Forelimb muscle (tissue), 1 donor: ENCODE results near the gene DOLPP1. TPM values are rescaled to one million over a fixed set of nuclear protein-coding genes. Genes with fewer than 3 reads are reported as not detected.
"Not testable (repeated sequence)": the region's sequence is repeated elsewhere in the genome, so short reads cannot be mapped to it uniquely, and the experiment has no call there.

Experiments
- DNase-seq: peaks from one replicate; pipeline ENCODE4 v3.0.0-alpha.2; 2013; ENCODE audit warnings: low read depth
- polyA plus RNA-seq: library from polyadenylated mRNA; unstranded; fragments of 120-200 nt; gene quantifications from one replicate; pipeline ENCODE4 v1.2.1, GENCODE V29; 2013; ENCODE audit not compliant: insufficient read length

DOLPP1 gene, protein sequence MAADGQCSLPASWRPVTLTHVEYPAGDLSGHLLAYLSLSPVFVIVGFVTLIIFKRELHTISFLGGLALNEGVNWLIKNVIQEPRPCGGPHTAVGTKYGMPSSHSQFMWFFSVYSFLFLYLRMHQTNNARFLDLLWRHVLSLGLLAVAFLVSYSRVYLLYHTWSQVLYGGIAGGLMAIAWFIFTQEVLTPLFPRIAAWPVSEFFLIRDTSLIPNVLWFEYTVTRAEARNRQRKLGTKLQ
- polyA plus RNA-seq: 7.7 TPM

DNA sequence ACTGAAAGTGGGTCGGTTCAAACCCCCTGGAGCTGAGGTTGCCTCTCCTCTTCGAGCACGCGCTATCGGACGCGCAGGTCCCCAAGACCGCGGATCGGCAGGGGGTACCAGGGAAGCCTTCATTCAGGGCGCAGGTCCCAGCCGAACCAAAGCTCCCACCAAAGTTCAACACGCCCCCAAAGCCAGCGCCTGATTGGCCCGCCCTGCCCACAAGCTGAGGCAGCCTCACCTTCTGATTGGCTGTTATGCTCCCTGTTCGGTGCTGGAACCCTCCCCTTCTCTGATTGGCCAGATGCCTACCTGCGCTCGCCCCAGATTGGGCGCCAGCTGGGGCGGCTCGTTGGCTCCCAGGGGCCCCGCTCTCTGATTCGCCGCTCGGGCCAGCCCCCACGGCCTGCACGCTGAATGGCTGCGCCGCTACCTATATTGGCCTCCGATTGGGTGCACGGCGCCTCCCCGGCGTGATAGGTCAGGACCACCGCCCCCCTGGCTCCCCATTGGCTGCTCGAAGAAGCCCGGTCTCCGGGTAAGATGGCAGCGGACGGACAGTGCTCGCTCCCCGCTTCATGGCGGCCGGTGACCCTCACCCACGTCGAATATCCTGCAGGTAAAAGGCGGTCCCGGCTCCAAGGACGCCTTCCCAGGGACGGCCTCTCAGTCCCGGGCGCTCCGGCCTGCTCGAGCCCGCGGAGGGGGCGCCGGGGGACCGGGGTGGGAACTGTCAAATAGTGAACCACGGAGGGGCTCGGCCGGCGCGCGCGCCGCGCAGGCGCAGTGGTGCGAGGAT lies at the start of gene DOLPP1:
Gene DOLPP1, plus strand, starts transcription at position 511 of the 787 bp plus-strand sequence. Its CDS starts 21 bp downstream, at position 532.
- DNase-seq: peak; percentile 89

- DNase-seq: no peak
These were observed 49.4 kb upstream of the DOLPP1 start for GRCh38 chr9:129031514-129031913.

DNA sequence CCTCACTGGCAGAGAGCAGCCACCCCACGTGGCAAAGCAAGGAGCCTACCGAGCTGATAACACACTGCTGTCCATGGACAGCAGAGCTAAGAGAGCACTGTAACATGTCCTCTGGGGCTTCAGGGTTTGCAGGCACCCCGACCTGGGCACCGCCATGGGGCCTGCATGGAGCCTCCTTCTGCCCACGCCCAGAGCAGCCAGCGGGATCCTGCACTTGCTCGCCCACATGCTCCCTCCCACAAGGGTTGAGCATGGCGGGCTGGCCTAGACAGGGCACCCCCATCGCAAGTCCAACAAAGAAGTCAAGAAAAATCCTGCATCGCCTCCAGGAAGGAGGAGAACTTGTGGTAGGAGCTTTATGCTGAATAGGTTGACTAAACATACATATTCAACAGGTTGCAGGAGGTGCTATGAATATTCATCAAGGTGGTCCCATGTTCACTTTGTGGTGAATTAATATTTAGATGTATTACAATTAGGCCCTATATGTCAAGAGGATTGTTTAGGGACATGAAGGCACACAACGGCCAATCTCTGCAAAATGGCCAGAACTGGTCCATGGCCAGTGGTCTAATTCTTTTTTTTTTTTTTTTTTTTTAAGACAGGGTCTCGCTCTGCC lies 48.3 kb upstream of the DOLPP1 start:
- no peak for DNase-seq

- DNase-seq: no peak
These were observed 47.7 kb upstream of the DOLPP1 start for GRCh38 chr9:129033216-129033615.

DNA sequence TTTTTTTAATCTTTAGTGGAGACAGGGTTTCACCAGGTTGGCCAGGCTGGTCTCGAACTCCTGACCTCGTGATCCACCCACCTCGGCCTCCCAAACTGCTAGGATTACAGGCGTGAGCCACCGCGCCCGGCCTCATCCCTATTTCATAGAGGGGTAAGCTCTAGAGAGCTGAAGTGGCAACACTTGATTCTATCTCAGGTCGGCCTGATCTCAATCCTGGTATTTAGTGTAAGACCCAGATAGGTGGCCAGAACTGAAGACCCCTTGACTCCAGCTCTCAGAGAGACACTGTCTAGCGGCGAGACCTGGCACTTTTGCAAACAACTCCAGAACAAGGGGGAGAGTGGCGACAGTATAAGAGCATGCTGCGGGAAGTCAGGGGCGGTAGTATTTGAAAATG lies 45.1 kb upstream of the DOLPP1 start:
- not testable (repeated sequence) for DNase-seq

GRCh38 chr9:129036241-129036922 lies 44.5 kb upstream of the DOLPP1 start, which contains the start of gene MIGA2:
MIGA2 (plus strand) TSS chr9:129036626; CDS start chr9:129040595, 3,969 bp downstream.
- DNase-seq: peak; percentile 98

GRCh38 chr9:129036923-129037766 lies 43.8 kb upstream of the DOLPP1 start:
- no peak for DNase-seq

DNA sequence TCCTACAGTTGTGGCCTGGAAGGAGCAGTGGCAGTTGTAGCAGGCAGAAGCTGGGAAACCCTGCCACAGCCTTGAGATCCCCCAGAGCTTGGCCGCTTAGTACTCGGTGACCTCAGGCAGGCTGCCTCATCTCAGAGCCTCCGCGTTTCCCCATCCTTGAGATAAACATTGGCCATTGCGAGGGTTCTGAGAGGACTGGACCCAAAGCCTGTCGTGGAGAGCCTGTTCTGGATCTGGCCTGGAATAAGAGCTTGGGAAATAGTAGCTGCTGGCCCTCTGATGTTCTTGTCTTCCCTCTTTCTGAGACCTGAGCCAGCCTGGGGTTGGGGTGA lies 43.2 kb upstream of the DOLPP1 start:
- DNase-seq: no peak

DNA sequence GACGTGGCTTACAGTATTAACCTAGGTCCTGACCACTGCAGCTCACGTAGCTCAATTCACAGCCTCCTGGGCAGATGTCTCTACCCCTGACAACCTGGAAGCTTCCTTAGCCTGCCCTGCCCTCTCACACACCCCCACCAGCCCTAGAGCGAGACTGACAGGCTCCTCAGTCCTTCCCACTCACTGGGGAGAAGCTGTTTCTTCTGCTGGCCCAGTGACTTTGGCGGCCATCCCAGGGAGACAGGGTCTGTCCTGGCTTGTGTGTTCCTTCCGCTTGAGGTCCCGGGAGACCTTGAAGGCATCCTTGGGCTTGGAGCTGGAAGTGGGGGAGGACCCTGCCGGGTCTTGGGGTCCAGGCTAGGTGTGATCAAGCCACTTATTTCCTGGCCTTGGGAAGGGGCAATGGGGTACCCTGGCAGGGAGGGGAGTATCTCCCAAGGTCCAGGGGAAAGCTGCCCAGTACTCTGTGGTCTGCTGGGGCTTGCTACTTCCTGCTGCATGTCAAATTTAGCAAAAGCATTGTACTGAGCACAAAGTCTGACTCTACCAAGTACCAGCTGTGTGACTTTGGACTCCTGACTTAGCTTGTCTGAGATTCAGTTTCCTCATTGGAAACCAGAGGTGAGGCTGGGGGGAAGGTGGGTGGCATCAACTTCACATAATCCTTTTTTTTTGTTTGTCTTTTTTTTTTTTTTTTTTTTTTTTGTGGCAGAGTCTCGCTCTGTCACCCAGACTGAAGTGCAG lies 42.6 kb upstream of the DOLPP1 start:
- no peak for DNase-seq

- DNase-seq: no peak
These were observed 40.7 kb upstream of the DOLPP1 start for GRCh38 chr9:129040113-129040643.

DNA sequence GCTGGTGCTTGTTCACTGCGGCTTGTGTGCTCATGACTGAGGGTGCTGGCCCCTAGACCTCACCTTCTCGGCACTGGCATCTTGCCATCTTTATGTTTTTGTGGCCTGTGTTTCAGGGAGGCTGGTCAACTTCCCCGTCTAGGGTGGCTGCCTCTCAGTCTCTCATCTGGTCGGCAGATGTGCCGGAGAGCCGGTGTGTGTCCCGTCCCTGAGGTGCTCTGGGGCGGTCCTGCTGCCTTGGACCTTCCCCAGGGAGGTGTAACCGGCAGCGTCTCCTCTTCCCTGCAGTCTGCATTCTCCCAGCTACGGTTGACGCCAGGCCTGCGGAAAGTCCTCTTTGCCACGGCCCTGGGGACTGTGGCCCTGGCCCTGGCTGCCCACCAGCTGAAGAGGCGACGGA lies 38.9 kb upstream of the DOLPP1 start:
- DNase-seq: no peak

- no peak for DNase-seq
These were observed 28.3 kb upstream of the DOLPP1 start for GRCh38 chr9:129052592-129052991.

- DNase-seq: no peak
These were observed 27.9 kb upstream of the DOLPP1 start for GRCh38 chr9:129053020-129053419.

DNA sequence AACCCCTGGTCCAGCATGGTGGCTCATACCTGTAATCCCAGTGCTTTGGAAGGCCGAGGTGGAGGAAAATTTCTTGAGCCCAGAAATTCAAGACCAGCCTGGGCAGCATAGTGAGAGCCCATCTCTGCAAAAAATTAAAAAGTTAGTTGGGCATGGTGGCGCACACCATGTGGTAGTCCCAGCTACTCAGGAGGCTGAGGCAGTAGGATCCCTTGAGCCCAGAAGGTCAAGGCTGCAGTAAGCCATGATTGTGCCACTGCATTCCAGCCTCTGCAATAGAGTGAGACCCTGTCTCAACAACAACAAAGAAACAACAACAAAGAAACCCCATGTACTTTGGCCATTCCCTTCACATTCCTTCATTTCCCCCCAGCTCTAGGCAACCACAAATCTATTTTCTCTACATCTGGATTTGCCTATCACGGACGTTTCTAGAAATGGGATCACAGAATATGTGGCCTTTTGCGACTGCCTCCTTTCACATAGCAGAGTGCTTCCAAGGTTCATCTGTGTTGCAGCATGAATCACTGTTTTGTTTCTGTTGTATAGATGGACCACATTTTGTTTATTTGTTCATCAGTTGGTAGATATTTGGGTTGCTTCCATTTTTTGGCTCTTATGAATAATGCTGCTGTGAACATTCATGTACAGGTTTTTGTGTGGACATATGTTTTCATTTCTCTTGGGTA lies 26.6 kb upstream of the DOLPP1 start:
- DNase-seq: no peak

DNA sequence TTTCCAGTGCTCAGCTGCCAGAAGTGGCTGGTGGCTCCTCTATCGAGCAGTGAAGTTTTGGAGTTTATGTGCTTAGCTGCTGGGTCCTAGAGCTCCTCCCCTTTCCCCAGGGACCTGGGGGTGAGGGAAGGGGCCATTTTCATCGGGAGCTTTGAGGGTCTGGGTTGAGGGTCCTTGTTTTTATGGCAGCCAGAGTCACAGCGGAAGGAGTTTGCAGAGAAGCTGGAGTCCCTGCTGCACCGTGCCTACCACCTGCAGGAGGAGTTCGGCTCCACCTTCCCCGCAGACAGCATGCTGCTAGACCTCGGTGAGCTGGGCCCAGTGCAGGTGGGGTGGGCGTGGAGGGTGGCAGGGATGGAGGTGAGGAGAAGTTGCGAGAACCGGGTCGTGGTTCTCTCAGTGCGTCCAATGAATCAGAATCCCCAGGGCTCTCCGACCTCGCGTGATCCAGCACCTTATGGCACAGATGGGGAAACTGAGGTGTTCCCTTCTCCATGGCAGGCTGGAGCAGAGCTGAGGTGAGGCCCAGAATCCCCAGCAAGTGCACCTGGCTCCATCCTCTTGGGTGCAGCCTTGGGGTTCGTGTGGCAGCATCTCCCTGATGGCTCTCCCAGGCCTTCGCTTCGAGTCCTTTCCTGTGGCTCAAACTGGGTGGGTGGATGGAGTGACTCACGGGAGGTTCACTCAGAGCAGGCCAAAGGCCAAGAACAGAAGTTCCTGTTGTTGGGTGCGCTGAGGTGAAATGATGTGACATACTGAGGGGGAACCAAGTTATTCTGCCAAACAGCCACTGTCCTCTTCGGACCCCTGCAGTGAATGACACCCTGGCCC lies 21.7 kb upstream of the DOLPP1 start:
- no peak for DNase-seq

DNA sequence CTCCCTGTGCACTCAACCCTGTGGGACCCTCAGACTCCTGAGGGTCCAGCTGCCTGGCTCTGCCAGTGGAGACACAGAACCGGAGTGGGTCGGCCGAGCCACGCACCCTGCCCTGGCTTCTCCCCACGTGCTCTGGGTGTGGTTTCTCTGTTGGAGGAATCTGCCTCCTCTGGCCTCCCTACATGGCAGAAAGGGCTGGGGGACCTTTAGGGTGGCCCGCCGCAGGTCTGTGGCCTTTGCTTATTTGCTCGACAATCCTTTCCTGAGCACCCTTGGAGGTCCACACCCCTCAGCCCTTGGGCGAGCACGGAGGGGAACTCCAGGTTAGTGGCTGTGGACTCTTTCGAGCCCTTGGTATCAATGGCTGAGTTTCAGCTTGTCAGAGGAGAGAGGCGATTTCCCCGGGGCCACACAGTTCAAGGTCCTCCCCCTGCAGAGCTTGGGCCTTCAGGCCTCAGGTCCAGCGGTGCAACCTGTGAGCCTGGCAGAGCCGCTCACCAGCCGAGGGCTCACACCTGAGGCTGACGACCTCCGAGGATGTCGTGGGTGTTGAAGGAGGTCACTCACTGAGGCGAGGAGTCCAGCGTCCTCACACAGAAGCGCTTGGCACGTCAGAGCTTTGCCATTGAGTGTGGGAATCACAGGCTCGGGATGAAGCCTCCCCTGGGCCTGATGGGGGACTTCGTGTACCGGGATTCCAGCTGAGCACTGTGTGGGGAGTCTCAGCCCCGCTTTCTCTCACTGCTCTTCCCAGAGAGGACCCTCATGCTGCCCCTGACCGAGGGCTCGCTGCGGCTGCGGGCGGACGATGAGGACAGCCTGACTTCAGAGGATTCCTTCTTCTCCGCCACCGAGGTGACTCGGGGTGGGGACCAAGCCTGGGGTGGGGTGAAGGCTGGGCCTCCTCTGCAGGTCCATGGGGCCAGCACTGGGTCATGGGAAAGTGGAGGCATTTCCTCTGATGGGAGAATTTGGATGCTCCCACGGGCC lies 20.8 kb upstream of the DOLPP1 start:
- DNase-seq: no peak

DNA sequence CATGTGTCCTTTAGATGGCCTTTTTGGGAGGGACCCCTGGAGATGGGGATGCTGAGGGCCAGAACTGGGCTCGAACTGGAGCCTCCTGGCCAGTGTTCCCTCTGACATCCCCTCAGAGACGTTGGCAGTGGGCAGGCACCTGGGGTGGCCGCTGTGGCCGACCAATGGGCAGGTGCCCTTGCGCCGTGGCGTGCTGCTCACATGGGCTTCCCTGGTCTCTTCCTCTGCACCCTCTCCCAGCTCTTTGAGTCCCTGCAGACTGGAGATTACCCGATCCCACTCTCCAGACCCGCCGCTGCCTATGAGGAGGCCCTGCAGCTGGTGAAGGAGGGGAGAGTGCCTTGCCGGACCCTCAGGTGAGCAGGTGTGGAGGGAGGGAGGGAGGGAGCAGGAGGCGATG lies 19.9 kb upstream of the DOLPP1 start:
- no peak for DNase-seq

DNA sequence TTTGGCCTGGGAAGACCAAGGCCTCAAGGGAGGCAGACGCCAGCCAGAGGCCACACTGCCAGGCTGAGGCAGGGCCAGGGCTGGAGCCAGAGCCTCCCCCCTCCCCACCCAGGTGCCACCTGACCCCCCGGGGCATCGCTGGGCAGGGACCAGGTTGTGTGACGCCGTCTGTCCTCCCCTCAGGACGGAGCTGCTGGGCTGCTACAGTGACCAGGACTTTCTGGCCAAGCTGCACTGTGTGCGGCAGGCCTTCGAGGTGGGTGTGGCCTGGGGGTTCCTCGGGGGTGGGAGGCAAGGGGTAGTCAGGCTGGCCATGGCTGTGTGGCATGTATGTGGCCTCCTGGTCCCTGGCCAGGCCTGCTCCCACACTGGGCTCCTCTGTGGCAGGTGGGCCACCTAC lies 17.9 kb upstream of the DOLPP1 start:
- DNase-seq: no peak
